Stimulated activated CD8-positive, alpha-beta memory T cell treated with anti-CD3 and anti-CD28 coated beads, Interleukin-12 subunit alpha, Interleukin-12 subunit beta, amount 100 ng/mL, for 1 hour (primary cell): ENCODE measurements around the gene ABL1.
"Not testable (repeated sequence)": the region's sequence is repeated elsewhere in the genome, so short reads cannot be mapped to it uniquely, and the experiment has no call there.

ENCODE experiments used
- DNase-seq: peaks from one replicate; pipeline ENCODE4 v3.0.0-alpha.2; 2020; ENCODE audit warnings: low read depth

The ABL1 gene

DNA sequence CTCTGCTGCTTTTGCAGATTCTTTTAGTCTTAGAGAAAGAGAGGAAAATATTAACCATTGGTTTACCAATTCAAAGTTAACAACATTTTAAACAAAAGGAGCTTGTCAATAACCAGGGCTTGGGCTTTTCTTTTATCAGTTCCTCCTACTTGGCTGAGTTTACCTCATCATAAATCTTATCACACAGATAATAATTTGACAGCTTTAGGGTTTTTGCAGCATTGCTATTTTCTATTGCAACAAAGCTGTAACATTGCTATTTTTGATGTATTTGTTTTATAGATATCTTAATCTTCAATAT, 9.8 kb upstream of the ABL1 start:
- no peak for DNase-seq

DNA sequence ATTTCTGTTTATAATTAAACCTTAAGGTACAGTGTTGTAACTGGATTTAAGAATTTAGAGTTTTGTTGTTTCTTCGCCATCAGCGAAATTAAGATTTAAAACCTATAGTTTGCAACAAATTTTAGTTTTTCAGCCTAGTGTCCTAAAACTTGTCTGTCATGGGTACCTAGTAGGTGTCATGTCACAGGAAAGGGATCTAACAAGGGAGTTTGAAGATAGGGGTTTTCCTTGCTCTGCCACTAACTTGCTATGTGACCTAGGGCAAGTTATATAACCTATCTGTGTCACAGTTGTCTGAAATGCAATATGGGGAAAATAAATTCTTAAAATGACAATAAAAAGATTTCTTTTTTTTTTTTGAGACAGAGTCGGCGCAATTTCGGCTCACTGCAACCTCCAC, 9.2 kb upstream of the ABL1 start:
- DNase-seq: no peak

DNA sequence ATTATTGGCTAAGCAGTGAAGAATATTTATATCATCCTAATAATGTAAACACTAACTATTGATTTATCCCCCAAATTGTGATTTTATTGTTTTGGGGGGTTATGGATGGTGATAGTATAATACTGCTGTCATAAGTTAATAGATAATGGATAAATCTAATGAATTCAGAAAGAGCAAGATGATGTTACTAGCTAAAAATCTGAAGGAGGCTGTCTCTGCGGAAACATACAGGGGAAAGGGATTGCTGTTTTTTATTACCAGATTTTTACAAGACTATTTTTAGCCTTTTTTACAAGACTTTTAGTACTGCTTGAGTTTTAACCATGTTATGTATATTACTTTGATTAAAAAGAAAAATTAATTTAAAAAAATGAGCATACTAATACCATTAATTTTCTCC, 5.3 kb upstream of the ABL1 start:
- DNase-seq: no peak

- DNase-seq: no peak
Measured at GRCh38 chr9:130830231-130830760, 4.8 kb upstream of the ABL1 start.

- no peak for DNase-seq
Measured at GRCh38 chr9:130831077-130831476, 4.0 kb upstream of the ABL1 start.

- DNase-seq: no peak
Measured at GRCh38 chr9:130833031-130833990, 1.7 kb upstream of the ABL1 start.

DNA sequence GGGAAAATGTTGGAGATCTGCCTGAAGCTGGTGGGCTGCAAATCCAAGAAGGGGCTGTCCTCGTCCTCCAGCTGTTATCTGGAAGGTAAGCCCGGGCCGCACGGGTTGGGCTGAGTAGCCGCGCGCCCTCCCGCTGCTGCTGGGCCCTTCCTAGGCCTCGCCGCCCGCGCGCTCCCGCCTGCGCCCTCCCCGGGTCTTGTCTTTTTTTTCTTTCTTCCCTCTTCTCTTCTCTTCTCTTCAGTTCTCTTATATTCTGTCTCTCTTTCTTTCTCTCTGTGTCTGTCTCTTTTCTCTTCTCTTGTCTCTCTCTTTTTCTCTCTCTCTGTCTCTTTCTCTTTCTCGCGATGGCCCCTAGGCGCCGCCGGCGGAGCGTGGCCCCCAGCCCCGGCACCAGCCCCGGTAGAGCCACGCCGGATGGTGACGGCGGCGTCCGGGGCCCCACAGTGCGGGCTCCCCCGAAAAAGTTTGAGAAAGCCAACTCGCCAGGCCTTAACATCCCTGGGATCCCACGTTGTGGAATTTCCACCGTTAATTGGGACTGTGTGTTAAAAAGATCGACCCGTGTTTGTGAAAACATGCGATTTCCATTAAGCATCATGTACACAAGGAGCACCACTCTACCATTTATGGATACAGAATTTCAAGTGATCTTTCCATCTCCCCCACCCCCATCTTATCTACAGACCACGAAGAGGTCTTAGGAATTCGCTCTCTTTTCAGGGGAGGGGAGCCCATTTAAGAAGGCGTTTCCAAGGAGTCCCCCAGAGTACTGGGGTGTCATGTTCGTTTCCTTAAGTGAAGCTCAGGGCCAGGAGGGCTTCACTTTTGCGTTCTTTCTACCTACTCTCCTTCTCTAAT, 616 bp downstream of the ABL1 start:
- DNase-seq: no peak

GRCh38 chr9:130837002-130837511, 2.0 kb downstream of the ABL1 start:
- no peak for DNase-seq

GRCh38 chr9:130837643-130838042, 2.6 kb downstream of the ABL1 start:
- DNase-seq: no peak

DNA sequence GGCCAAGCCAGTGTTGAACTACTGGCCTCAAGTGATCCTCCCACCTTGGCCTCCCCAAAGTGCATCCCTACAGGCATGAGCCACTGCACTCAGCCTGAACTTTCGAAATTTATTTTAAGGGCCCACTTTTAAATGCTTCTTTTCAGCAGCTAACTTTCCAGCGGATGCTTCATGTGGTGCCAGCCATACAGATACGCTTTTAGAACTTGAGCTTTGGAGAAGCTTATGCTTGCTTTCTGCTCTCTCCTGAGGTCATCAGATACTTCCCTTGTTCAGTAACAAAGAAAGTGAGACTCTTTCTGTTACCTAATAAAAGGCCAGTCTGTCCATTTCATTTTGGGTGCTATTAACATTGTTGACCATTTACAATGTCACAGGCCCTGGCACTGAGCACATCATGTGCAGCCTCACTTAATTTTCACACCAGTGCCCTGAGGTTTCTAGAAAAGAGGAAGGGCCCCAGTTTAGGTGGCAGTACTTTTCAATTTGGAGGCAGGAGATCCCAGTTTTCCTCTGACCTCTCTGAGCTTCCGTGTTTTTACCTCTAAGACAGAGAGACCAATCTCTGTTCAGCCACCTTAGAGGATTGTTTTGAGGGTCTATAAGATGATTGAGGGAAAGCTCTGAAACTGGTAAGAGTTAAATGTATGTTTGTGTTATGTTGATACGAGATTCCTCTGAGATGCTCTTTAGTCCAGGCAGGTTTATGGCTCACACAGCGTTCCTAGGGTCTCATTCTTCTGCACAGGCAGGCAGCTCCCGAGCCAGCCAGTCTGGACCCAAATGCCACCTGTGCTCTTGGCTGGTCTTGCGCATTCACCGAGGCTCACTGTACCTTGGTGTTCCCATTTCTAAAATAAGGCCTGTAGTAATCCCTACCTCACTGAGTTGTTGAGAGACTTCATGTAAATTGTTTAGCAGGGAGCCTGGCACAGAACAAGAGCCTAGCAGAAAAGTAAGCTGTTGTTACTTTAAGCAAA, 4.4 kb downstream of the ABL1 start:
- no peak for DNase-seq

DNA sequence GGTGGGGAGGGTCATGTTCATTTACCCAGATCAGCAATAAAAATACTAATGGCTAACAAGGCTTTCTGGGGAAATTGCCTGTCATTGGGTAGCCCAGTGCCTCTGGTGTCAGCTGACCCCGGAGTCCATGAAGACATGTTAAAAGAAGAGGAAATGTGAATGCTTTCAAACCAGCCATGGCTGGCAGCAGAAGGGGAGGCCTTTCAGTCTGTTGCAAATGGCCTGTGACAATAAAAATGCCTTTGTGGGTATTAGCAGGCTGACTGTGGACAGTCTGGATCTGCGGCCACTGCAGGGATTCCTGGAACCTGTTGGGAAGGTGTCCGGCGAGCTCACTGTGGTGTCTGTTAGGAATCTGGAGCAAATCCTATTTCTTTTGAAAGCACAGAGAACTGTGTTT, 7.5 kb downstream of the ABL1 start:
- no peak for DNase-seq

GRCh38 chr9:130843049-130843908, 8.2 kb downstream of the ABL1 start:
- DNase-seq: no peak

- DNase-seq: no peak
Measured at GRCh38 chr9:130844044-130844451, 9.0 kb downstream of the ABL1 start.

DNA sequence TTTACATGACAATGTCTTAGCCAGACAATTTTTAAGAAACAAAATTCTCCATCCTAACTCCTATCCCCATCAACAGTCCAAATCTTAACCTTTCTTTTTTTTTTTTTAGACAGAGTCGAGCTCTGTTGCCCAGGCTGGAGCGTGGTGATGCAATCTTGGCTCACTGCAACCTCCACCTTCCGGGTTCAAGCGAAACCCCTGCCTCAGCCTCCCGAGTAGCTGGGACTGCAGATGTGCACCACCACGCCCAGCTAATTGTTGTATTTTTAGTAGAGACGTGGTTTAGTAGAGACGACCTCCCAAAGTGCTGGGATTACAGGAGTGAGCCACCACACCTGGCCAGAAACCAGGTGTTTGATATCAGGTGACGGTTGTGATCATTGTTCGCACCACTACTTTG, 10.2 kb downstream of the ABL1 start:
- DNase-seq: no peak

DNA sequence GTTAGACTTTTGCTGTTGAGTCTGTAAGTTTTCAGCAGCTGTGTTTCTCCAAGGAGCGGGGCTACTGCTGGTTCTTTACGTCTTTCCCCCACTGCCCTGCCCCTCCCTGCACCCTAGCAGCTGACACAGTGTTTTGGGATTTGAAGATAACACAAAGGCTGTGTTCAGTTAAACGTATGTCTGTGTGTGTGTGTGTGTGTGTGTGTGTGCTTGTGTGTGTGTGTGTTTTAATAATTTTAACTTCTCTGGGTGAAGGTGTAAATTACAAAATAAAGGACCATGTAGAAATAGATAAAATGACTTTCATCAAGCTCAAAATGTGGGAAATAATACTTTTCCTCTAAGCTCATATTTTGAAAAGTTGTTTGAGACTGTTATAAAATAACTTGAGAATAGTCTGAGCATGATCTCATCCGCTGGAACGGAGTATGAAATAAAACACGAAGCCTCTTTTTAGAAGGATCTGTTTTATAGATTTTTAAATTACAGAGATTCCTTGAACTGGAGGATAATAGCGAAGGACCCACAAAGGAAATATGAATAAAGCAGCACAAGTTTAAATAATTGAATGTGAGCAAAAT, 10.9 kb downstream of the ABL1 start:
- no peak for DNase-seq

- DNase-seq: no peak
Measured at GRCh38 chr9:130846487-130847305, 11.6 kb downstream of the ABL1 start.

DNA sequence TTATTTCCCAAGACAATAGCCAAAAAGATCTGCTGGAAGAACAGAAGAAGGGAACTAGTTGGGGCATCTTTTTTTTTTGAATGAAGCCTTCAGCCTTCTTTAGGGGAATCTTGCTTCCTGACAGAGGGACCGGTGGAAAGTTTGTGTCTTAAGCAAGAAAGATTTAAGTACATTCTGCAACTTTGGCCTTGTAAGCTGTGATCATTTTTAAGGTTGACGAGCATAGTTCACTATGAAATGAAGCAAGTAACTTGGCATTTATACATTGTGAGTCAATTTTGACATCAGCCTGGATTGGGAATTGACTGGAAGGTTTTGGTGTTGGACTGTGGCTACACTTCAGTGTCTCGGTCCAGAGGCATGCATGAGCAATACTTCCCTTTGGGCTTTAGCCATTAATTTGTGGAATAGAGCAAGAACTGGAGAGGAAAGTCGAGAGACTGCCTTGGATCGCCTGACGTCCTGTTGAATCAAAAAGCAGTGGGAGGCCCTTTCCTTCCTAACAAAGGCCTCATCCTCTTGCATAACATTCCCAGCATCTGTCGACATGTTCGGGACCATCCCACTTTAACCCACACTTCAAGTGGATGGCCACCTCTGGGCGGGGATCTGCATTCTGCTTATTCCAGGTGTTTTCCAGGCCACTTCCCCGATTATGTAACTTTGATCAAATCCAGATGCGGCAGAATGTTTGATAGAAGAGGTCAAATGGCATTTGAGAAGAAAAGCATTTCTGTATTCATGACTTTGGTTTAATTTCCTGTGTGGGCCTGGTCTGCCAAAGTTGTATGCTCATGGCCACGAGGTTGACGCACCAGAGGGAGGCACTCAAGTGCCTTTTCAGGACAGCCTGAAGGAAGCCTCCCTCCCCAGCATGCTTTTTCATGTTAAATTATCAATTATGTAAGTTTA, 12.5 kb downstream of the ABL1 start:
- no peak for DNase-seq

GRCh38 chr9:130848514-130848913, 13.5 kb downstream of the ABL1 start:
- DNase-seq: not testable (repeated sequence)
